Activated CD4-positive, CD25-positive, alpha-beta regulatory T cell treated with anti-CD3 and anti-CD28 coated beads, Interleukin-2, amount 50 U/mL, for 24 hours (primary cell): Measurements from ENCODE around the gene RAB31.
"Not testable (repeated sequence)": the region's sequence is repeated elsewhere in the genome, so short reads cannot be mapped to it uniquely, and the experiment has no call there.

Experiments used
- ATAC-seq, 2 donors: fragments of 150-1000 bp; cut with Tn5 transposase; one replicate each; pipeline ENCODE4 v1.10.0; 2021; ENCODE audit warnings: mild to moderate bottlenecking in 1 of 2, moderate library complexity in 1 of 2

The RAB31 gene

GRCh38 chr18:9869715-9870430 lies 161.8 kb downstream of the RAB31 start:
- no peak for ATAC-seq

- ATAC-seq = no peak
Measured at GRCh38 chr18:9870431-9871008, 162.4 kb downstream of the RAB31 start.

DNA sequence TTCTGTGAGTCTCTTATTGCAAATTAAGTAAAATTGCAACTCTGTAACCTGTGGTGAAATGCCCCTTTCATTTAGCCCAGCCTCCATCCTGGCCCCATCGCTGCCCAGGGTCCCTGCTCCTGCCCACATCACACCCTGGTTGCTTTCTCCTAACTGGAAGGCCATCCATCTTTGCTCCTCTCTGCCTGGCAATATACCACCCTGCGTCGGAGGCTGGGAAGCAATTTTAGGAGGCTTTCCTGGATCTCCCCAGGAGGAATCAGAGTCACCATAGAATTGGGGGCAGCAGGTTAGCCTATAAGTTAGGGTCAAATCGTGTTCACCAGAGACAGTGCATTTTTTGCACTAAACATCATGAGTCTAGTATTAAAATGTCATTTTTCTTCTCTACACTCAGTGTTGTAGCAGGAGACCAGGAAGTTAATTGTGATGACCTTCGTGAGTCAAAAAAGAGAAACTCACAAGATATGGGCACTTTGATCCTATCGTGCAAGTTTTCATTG lies 163.2 kb downstream of the RAB31 start:
- ATAC-seq = no peak

- ATAC-seq = no peak
Measured at GRCh38 chr18:9872823-9873222, 164.7 kb downstream of the RAB31 start.

DNA sequence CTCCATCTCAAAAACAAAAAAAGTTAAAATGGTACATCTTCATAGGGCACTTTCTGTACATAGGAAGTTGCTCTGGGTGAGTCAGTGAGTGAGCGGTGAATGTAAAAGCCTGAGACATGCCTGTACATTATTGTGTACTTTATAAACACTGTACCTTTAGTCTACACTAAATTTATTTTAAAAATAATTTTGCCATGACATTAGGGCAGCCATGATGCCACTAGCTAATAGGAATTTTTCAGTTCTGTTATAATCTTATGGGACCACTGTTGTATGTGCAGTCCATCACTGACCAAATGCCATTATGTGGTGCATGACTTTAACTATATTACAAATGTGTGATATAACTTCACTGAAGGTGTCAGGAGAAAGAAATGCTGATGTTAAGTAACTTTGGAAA lies 166.6 kb downstream of the RAB31 start:
- ATAC-seq = no peak

DNA sequence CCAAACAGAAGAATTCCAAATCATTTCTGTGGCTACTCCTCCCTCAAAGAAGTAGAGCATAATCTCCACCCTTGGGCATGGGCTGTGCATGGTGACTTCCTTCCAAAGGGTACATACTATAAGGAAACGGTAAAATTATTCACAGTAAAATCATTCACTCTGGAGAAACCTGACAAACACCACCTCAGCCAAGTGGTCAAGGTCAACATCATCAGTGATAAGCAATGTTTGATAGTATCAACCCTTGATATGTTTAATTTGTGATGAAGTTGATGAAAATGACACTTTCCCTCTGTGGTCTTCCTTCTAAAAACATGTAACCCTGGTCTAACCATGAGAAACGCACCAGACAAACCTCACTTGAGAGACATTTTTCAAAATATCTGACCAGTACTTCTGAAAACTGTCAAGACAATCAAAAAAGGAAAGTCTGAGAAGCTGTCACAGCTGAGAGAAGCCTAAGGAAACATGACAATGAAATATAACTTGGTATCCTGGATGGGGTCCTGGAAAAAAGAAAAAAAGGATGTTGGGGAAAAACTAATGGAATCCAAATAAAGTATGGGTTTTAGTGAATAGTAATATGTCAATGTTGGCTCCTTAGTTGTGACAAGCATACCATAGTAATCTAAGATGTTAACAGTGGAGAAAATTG lies 168.2 kb downstream of the RAB31 start:
- no peak for ATAC-seq

GRCh38 chr18:9876867-9877654 lies 169.0 kb downstream of the RAB31 start:
- ATAC-seq = peak; percentile 51 to 82

- no peak for ATAC-seq
Measured at GRCh38 chr18:9877655-9878014, 169.5 kb downstream of the RAB31 start.

GRCh38 chr18:9878095-9878494 lies 170.0 kb downstream of the RAB31 start:
- ATAC-seq = no peak

DNA sequence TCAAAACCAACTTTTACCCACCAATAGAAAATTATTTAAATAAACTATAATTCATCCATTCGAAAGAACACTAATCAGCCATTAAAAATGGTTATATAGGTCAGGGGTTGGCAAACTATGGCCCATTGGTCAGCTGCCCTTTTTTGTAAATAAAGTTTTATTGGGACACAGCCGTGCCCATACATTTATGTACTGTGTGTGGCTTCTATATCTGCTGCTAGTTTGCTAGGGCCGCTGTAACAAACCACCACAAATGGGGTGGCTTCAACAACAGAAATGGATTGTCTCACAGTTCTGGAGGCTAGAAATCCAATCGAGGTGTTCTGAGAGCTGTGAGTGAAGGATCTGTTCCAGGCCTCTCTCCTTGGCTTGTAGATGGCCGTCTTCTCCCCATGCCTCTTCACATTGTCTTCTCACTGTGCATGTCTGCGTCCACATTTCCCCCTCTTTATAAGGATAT lies 170.7 kb downstream of the RAB31 start:
- ATAC-seq = no peak

DNA sequence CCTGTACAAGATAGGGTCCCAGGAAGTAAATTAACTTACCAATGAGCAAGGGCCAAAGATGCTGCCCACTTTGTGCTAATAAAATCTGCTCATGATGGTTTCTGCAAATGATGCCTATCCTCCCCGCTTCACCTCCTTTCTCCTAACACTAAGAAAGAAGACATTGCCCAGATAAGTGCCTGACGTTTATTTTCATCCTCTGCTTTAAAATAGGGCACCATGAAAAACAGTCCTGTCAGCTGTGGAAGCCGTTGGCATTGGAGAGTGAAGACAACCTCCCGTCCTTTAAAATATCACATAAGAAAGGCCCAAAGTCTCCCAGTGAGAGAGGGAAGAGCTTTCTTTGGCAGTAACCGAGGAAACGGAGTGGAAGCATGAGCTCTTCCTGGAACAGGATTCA lies 176.0 kb downstream of the RAB31 start:
- no peak for ATAC-seq

- no peak for ATAC-seq
Measured at GRCh38 chr18:9884532-9885140, 176.5 kb downstream of the RAB31 start.

- ATAC-seq = no peak
Measured at GRCh38 chr18:9885170-9886004, 177.3 kb downstream of the RAB31 start, which contains the start of gene TXNDC2. Gene TXNDC2 (plus strand): TSS chr18:9885973. CDS start chr18:9886681, 708 bp downstream.

GRCh38 chr18:9886005-9886348 lies 177.9 kb downstream of the RAB31 start:
- no peak for ATAC-seq

- ATAC-seq = no peak
Measured at GRCh38 chr18:9887992-9888391, 179.9 kb downstream of the RAB31 start.

DNA sequence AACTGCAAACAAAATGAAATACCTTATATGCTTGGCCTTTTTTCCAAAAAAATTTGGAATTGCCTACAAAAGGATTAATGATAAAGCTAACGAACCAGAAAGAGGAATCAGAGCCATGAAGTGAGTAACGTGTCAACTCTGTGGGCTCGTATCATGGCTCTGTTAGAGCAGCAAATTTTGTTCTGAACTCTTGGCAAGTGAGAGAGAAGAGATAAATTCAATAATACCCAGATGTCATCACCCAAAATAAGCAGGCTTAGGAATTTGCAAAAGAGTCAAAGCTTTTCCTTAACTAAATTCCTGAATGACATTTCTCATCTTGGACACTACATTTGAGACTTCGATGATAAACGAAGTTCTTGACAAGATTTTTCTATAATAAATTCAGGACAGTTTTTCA lies 182.1 kb downstream of the RAB31 start:
- no peak for ATAC-seq

- no peak for ATAC-seq
Measured at GRCh38 chr18:9890957-9891356, 182.9 kb downstream of the RAB31 start.

DNA sequence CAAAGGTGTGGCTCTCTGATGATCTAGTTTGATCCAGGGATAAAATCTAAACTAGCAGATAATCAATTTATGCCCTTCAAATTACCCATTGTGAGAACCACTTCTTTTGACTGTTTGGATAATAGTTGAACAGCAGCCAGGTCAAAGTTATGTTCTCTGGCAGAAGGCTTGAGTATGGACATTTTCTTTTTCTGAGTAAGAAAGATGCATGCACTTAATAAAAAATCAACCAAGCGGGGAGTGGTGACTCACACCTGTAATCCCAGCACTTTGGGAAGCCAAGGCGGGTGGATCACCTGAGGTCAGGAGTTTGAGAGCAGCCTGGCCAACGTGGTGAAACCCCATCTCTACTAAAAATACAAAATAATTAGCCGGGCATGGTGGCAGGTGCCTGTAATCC lies 183.4 kb downstream of the RAB31 start:
- not testable (repeated sequence) for ATAC-seq

GRCh38 chr18:9894454-9895068 lies 186.5 kb downstream of the RAB31 start:
- no peak for ATAC-seq

DNA sequence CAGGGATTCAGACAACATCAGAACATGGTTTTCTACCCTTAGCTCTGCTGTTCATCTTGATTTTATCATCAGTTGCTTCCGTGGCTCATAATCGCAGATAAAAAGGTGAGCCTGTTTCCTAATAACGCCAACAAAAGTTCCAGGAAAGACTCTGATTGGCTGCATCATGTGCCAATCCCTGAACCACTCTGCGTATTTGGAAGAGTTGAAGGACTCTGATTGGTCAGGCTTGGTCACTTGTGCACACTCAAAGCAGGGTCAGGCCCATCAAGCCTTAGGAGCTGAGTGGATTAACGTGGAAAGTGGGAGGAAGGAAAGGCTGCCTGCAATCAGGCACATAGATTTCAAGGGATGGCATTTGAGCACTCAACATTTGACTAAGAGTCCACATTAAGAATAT lies 189.0 kb downstream of the RAB31 start:
- no peak for ATAC-seq

DNA sequence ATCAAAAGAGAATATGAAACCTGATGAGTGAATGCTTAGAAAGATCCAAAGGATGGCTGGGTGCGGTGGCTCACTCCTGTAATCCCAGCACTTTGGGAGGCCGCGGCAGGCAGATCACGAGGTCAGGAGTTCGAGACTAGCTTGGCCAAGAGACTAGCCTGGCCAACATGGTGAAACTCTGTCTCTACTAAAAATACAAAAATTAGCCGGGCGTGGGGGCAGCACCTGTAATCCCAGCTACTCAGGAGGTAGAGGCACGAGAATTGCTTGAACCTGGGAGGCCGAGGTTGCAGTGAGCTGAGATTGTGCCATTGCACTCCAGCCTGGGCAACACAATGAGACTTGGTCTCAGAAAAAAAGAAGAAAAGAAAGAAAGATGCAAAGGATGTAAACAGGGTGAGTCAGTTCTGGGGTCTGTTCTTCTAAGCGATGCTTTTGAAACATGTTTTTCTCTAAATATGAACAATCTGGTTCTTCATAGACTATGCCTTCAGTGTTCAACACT lies 189.7 kb downstream of the RAB31 start:
- ATAC-seq = not testable (repeated sequence)
